ELF-1 (cell line): ENCODE results near the gene PEPD.

ENCODE experiments used
- DNase-seq: peaks from one replicate; pipeline ENCODE4 v3.0.0-alpha.2; 2016; ENCODE audit warnings: low read depth, low spot score

The PEPD gene

GRCh38 chr19:33396701-33397535 lies 124.7 kb downstream of the PEPD start:
- DNase-seq, result peak; percentile 58

- no peak for DNase-seq
These were observed 125.7 kb downstream of the PEPD start for GRCh38 chr19:33395561-33396550.

- DNase-seq, result no peak
These were observed 126.6 kb downstream of the PEPD start for GRCh38 chr19:33394723-33395560.

- no peak for DNase-seq
These were observed 127.4 kb downstream of the PEPD start for GRCh38 chr19:33394006-33394722.

GRCh38 chr19:33393286-33394005 lies 128.1 kb downstream of the PEPD start:
- DNase-seq, result no peak

GRCh38 chr19:33392341-33393285 lies 129.0 kb downstream of the PEPD start:
- no peak for DNase-seq

GRCh38 chr19:33391631-33392249 lies 129.9 kb downstream of the PEPD start:
- no peak for DNase-seq

- no peak for DNase-seq
These were observed 130.5 kb downstream of the PEPD start for GRCh38 chr19:33390908-33391630.

GRCh38 chr19:33390101-33390907 lies 131.3 kb downstream of the PEPD start:
- DNase-seq, result no peak

- DNase-seq, result no peak
These were observed 132.0 kb downstream of the PEPD start for GRCh38 chr19:33389421-33390100.

- no peak for DNase-seq
These were observed 132.7 kb downstream of the PEPD start for GRCh38 chr19:33388725-33389420.

- no peak for DNase-seq
These were observed 133.3 kb downstream of the PEPD start for GRCh38 chr19:33388231-33388724.

- no peak for DNase-seq
These were observed 134.0 kb downstream of the PEPD start for GRCh38 chr19:33387351-33388230.

GRCh38 chr19:33386361-33386858 lies 135.2 kb downstream of the PEPD start:
- no peak for DNase-seq
